Osteoblast (primary cell): Measurements from ENCODE around the gene TTC7B. TPM values are rescaled to one million over a fixed set of nuclear protein-coding genes. Genes with fewer than 3 reads are reported as not detected.

Source experiments
- DNase-seq: peaks from one replicate; pipeline ENCODE4 v3.0.0; 2011; ENCODE audit warnings: low spot score, mixed read lengths; ENCODE audit not compliant: insufficient read length; ENCODE audit errors: missing footprints
- H2AFZ ChIP-seq: 2 replicates; pipeline ENCODE4 v1.6.0; 2011; ENCODE audit warnings: mild to moderate bottlenecking, low read length
- H3K27ac ChIP-seq: 2 replicates; pipeline ENCODE4 v1.5.1; 2011; ENCODE audit warnings: mild to moderate bottlenecking, low read depth, low read length, moderate library complexity
- H3K27me3 ChIP-seq: 2 replicates; pipeline ENCODE4 v1.6.0; 2012; ENCODE audit warnings: mild to moderate bottlenecking, control low read depth, inconsistent platforms, low read length, moderate library complexity; ENCODE audit not compliant: insufficient read depth
- H3K36me3 ChIP-seq: 2 replicates; pipeline ENCODE4 v1.5.1; 2011; ENCODE audit warnings: mild to moderate bottlenecking, low read length, control low read depth, moderate library complexity; ENCODE audit not compliant: insufficient read depth
- H3K4me1 ChIP-seq: 2 replicates; pipeline ENCODE4 v1.5.1; 2011; ENCODE audit warnings: mild to moderate bottlenecking, low read length, control low read depth, moderate library complexity; ENCODE audit not compliant: insufficient read depth
- H3K4me2 ChIP-seq: 2 replicates; pipeline ENCODE4 v1.6.0; 2011; ENCODE audit warnings: mild to moderate bottlenecking, low read length; ENCODE audit not compliant: insufficient read depth
- H3K4me3 ChIP-seq: fragments of 200-600 bp; sonication (generic); 3 replicates; pipeline ENCODE4 v1.5.1; 2012; ENCODE audit warnings: mild to moderate bottlenecking, low read length, inconsistent platforms; ENCODE audit not compliant: insufficient read depth
- H3K79me2 ChIP-seq: 2 replicates; pipeline ENCODE4 v1.6.0; 2012; ENCODE audit warnings: mild to moderate bottlenecking, low read length, control low read depth, inconsistent platforms; ENCODE audit not compliant: insufficient read depth
- H3K9me3 ChIP-seq: 2 replicates; pipeline ENCODE4 v1.5.1; 2011; ENCODE audit warnings: low read depth, low read length, control low read depth
- H4K20me1 ChIP-seq: 2 replicates; pipeline ENCODE4 v1.6.0; 2012; ENCODE audit warnings: mild to moderate bottlenecking, low read length, control low read depth; ENCODE audit not compliant: insufficient read depth
- CTCF ChIP-seq: IDR thresholded peaks from 2 replicates; pipeline ENCODE4 v1.5.1; 2011; ENCODE audit warnings: mild to moderate bottlenecking, low read depth, low read length, moderate library complexity; ENCODE audit errors: extremely low read depth
- total RNA-seq: library from RNA; depleted of rRNA; stranded (reverse); fragments of >200 nt; gene quantifications from 2 replicates; pipeline ENCODE4 v1.2.3, GENCODE V29; 2012

The TTC7B gene
- total RNA-seq, 1 donor = 14.5 TPM

- H3K4me3 ChIP-seq = no peak overlapping the region
- DNase-seq = no peak
- H3K27me3 ChIP-seq = no peaks in the 10 kb centered on the region
- no peaks in the 10 kb centered on the region for H3K36me3 ChIP-seq
- no peak overlapping the region for H3K4me2 ChIP-seq
- H3K9me3 ChIP-seq = no peaks in the 10 kb centered on the region
- no peaks in the 10 kb centered on the region for H4K20me1 ChIP-seq
- H3K4me1 ChIP-seq = peaks cover 12% of the 10 kb centered on the region
- no peaks in the 10 kb centered on the region for H3K79me2 ChIP-seq
- H3K27ac ChIP-seq = no peak overlapping the region
- TF ChIP-seq CTCF = no peak
- no peak overlapping the region for H2AFZ ChIP-seq
Measured at GRCh38 chr14:90760078-90760444, 56.2 kb downstream of the TTC7B start.

GRCh38 chr14:90759370-90760077, 56.7 kb downstream of the TTC7B start:
- Histone ChIP-seq H4K20me1 (no peaks in the 10 kb centered on the region), H3K9me3 (no peaks in the 10 kb centered on the region), H3K36me3 (no peaks in the 10 kb centered on the region), H3K27ac (peak overlapping the region; percentile 78), H3K4me1 (peaks cover 12% of the 10 kb centered on the region), H3K27me3 (no peaks in the 10 kb centered on the region), H3K79me2 (no peaks in the 10 kb centered on the region), H3K4me2 (peak overlapping the region; percentile 97), H3K4me3 (no peak overlapping the region), H2AFZ (peak overlapping the region; percentile 98)
- TF ChIP-seq CTCF = no peak
- no peak for DNase-seq

GRCh38 chr14:90758959-90759358, 57.3 kb downstream of the TTC7B start:
- Histone ChIP-seq H3K4me3 (peak overlapping the region; percentile 78), H3K27ac (peak overlapping the region; percentile 78)
- DNase-seq = peak; percentile 77

More at GRCh38 chr14:90758959-90759358, 57.3 kb downstream of the TTC7B start:
- Histone ChIP-seq H2AFZ (peak overlapping the region; percentile 98), H3K4me2 (peak overlapping the region; percentile 97), H3K27me3 (no peaks in the 10 kb centered on the region), H3K9me3 (no peaks in the 10 kb centered on the region), H4K20me1 (no peaks in the 10 kb centered on the region), H3K79me2 (no peaks in the 10 kb centered on the region), H3K4me1 (peaks cover 12% of the 10 kb centered on the region), H3K36me3 (no peaks in the 10 kb centered on the region)
- TF ChIP-seq CTCF = no peak
